ENCODE results near the gene MAN1C1.
A peak's percentile ranks its signal among the peaks of the same experiment; 100 is the strongest.

The MAN1C1 gene

GRCh38 chr1:25765923-25766589 lies 149.5 kb downstream of the MAN1C1 start:
- peak in 1 of 14 donors; percentile 39 for DNase-seq

GRCh38 chr1:25766721-25767436 lies 150.3 kb downstream of the MAN1C1 start:
- DNase-seq = peak in 2 of 14 donors; percentile 24 to 58

DNA sequence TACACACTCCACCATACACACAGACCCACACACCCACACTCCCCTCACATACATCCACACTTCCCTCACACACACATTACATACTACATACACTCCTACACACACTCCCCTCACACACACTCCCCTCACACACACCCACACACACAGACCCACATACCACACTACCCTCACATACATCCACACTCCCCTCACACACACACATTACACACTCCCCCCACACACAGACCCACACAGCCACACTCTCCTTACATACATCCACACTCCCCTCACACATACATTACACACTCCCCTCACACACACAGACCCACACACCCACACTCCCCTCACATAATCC lies 150.8 kb downstream of the MAN1C1 start:
- no peak for DNase-seq

DNA sequence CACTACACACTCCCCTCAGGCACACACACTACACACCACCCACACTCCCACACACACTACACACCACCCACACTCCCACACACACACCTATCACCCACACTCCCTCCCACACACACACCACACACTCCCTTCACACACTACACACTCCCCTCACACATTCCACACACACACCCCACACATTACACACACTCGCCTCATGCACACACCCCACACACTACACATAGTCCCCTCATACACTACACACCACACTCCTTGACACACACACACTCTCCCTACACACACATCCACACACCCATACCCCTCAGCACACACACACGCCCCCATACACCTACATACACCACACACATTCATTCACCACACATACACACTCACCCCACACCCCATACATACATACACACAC lies 152.4 kb downstream of the MAN1C1 start:
- no peak for DNase-seq

DNA sequence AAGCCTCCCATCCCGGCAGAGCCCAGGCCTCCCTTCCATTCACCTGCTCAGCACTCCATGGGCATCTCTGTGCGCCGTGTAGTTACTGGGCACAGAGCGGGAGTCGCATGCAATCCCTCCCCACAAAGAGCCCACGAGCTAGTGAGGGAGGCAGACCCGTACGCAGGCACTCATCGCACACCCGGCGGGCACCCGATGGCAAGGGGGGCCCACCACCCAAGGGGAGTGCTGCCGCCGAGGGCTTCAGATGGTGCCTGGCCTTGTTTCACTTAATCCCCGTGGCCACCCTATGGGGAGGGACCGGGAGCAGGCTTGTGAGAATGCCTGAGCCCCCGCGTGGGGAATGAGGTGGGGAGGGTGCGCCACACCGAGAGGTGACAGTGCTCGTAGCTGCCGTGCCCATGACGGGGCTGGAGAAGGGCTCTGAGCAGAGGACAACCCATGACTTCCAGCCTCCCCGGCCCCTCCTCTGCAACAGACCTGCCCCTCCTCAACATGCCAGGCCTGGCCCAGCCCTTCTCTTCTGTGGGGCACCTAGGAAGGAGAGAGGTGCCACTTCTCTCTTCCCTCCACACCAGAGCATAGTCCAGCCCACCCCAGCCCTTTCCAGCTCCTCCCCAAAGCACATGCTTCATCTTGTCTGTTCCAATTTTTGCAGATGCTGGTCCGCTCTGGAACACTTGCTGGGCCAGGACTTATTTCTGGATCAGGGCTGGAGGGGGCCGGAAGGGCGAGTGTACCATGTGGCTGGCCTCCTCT lies 153.2 kb downstream of the MAN1C1 start:
- no peak for DNase-seq

DNA sequence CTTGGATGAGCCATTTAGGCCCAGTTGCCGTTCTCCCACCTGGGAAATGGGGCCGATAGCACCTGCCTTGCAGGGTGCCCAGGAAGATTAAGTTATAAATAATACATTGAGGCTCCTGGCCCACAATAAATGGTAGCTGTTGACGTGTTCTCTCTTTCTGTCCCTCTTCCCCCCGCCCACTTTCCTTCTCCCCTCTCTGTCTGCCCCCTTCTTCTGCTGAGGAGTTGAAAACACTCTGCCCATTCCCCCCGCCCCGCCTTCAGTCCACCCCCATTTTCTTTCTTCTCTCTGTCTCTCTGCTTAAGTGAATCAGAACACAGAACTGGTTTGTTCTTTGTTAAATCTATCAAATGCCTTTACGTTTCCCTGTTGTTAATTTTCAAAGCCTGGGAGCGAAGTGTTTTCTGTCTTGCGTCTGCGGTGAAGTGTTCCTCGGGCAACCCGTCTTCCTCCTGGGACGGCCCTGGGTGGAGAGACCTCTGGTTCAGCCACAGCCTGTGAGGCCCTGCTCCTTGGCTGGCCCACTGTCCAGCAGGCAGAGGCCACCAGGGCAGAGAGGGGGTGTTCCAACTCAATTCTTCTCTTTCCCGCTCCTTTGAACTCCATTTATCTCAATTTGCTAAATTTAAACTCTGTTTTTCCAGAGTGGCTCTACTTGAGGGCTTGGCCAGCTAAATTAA lies 154.1 kb downstream of the MAN1C1 start:
- no peak for DNase-seq

- DNase-seq = peak in 2 of 14 donors; percentile 21 to 69
Observed at GRCh38 chr1:25771221-25772114, 154.9 kb downstream of the MAN1C1 start.

DNA sequence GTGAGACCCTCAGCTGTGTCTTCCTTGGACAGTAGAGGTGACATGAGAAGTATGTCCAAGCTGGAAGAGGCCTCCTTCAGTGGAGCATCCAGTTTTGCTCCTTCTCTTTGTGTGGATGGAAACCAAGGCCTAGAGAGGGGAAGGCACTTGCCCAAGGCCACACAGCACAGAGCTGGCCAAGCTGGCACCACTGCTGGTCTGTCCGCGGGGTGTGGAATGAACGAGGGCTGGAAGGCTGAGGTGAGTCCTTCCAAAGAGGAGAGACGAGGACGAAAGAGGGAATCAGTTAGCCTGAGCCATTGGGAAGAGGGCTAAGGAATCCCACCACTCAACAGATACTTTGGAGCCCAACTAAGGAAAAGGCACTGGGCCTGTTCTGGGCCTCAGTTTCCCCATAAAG lies 155.6 kb downstream of the MAN1C1 start:
- DNase-seq = no peak

GRCh38 chr1:25772692-25773245 lies 156.2 kb downstream of the MAN1C1 start:
- DNase-seq = no peak

DNA sequence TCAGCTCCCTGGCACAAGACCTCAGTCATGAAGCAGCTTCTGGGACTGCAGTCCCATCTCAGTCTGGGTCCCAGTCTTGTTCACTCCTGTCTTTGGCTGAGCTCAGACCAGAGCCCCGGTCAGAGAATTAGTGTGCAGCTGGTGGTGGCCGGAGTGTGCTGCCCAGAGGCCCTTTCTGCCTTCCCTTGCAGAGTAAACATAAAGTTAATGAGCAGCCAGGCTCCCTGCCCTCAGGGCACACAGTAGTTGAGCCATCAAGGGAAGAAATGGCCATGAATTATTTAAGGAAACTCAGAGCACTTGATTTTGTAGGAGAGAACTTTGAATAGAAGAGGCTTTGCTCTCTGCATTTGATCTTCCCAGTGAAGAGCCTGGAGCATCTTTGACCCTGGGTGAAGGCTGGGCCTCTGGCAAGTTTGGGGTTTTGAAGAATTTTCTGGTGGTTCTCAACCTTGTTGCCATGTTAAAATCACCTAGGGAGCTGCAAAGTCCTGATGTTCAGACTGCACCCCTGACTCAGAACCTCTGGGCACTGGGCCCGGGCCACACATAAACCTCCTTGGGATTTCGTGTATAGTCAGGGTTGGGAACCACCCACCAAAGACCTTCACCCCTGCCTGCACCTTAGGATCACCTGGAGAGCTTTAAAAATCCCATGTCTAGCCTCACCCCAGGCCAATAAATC lies 157.0 kb downstream of the MAN1C1 start:
- peak in 1 of 14 donors; percentile 17 for DNase-seq

DNA sequence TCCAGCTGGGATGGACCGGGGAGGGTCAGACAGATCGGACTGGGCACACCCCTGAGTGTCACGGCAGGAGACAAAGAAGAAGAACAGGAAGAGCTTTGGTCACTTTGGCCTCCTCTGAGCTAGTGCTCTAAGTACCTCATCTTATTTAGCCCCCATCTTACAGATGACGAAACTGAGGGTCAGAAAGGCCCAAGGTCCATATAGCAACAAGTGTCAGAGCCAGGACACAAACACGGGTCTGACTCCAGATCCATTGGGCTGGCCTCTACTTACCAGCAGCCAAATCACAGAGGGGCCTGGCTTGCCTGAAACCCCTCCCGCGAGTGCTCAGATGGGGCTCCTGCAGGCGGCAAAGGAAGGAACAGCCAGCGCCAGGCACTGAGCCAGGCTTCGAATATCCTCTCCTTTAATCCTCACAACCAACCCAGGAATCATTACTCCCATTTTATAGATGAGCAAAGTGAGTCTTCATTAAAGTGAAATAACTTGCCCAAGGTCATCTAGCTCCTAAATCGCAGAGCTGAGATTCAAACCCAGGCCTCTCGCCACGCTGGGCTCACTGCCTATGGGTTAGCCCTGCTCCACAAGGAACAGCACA lies 157.7 kb downstream of the MAN1C1 start:
- peak in 1 of 14 donors; percentile 27 for DNase-seq

GRCh38 chr1:25774921-25775771 lies 158.6 kb downstream of the MAN1C1 start:
- DNase-seq = peak in 1 of 14 donors; percentile 58

DNA sequence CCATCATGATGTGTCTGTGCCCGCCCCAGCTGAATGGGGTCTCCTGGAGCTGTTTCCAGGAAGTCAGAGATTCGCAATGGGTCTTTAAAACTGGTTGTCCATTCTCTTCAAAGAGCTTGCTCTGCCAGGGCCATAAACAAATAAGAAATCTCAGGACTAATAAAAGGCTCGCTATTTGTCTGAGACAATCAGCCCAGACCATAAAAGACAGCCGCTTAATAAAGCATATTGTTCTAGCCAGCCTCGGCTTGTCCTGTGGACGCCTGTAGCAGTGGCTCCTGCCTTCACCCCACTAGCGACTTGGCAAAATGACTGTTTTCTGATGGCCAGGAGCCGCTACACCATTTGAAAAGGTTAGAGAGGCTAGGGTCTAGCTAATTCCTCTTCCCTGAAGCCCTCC lies 162.8 kb downstream of the MAN1C1 start:
- DNase-seq = no peak

- DNase-seq = no peak
Observed at GRCh38 chr1:25779894-25780293, 163.3 kb downstream of the MAN1C1 start.

GRCh38 chr1:25780318-25781129 lies 163.9 kb downstream of the MAN1C1 start:
- no peak for DNase-seq

DNA sequence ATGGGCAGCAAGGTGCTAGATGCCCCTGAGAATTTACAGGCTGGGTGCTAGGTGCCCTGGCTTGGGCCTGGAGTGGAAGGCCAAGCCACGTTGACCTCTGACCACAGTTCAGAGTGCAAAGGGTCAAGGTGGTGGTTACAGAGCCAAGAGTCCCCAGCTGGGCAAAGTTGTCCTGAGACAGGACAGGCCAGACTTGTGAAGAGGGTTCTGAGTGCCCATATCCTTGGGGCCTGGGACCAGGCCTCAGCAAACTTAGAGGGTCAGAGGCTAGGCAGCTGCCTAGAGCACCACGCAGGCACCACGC lies 164.5 kb downstream of the MAN1C1 start:
- DNase-seq = no peak

DNA sequence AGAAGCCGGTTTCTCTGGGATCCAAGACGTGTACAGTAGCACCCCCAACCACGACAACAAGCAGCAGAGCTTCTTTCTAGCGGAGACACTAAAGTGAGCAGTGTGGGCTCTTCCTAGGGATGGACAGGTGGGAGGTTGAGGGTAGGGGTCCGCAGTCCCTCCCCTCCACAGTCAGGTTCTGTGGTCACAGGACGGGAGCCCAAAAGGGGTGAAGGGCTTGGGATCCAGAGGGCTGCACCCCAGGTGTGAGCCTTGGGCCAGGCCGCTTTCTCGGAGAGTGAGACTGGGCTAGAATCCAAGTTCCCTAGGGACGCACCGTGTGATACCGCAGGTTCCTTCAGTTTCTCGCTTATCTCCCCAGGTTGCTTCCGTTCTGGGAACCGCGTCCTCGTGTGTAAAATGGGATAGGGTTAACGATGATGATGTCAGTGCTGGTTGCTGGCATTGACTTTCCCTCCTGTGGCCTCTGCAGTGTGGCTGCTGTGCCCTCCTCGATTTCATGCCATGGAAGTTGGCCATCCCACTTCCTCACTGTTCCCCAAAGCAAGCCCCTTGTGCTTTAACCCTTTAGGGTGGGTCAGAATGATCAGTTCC lies 166.1 kb downstream of the MAN1C1 start:
- DNase-seq = no peak

DNA sequence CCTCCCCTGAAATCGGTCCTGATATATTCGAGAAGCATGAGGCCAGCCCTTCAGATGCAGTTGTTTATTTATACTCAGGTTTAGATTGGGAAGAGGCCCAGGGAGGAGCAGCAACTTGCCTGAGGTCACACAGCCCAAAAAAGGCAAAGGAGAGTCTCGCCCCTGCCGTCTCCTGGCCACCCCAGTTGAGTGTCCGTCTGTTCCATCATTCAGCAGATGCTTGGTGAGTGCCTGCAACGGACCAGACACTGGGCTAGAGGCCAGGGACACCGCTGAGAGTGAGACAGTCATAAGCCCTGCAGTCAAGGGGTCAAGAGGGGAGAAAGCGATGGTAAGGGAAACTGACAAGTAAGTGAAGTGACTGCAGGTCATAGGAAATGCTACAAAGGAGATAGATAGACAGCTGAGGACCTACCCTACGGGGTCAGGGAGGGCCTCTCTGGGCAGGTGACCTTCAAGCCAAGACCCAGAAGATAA lies 168.0 kb downstream of the MAN1C1 start:
- peak in 1 of 14 donors; percentile 80 for DNase-seq

Data from C1 segment of cervical spinal cord (tissue), 14 donors.